ENCODE data around the gene CHP2.

CHP2 gene

DNA sequence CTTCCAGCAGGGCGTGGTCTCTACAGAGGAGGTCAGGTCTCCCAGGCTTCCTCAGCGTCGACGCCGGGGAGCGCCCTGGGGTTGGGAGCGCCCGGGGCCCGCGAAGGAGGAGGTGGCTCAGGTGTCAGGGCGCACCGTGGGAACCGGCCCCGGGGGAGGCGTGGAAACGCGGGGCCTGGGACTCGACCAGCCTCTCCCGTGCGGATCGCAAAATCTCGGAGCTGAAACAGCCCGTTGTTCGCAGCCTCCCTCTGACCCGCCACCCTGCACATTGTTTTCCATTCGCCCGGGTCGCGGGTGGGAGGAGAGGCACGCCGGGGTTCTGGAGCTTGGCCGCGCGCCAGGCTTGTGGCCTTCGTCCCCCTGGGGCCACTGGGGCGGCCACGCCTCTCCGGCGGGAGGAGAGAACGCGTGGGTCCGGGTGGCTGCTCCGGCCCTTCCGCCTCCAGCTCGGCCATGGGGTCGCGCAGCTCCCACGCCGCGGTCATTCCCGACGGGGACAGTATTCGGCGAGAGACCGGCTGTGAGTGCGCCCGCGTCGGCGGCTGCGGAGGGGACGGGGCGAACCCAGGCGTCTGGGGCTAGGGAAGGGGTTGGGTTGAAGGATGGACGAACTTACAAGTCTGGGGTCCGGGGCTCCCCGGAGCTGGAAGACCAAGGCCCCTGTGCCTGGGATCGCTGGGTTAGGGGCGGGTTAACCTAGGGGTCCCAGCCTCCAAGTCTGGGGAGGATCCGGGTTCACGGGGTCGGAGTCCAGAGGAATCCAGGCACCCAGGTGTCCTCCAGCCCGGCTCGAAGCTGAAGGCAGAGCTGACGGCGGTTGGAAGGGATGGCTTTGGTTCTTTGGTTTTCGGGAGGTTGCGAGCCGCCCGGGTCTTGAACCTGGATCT lies at the start of gene CHP2:
CHP2 (plus strand) TSS at position 433 of the 890 bp plus-strand sequence; CDS start at position 457, 24 bp downstream.
- Histone ChIP-seq H3K27ac (ENCODE audit: low read length) (no peak within 1 kb of the TSS), H2AFZ (ENCODE audit: low read depth, low read length) (no peak within 1 kb of the TSS), H3K9ac (ENCODE audit: low read depth, low read length) (no peak within 1 kb of the TSS), H3K4me3 (ENCODE audit: low read depth in 1 of 2, low read length in 2 of 2) (no peak within 1 kb of the TSS), H3K79me2 (ENCODE audit: insufficient read depth, low read length) (no peaks in the 10 kb centered on the region), H3K27me3 (ENCODE audit: insufficient read depth, low read length, poor library complexity) (no peaks in the 10 kb centered on the region), H3K36me3 (ENCODE audit: insufficient read depth, low read length) (no peaks in the 10 kb centered on the region), H4K20me1 (ENCODE audit: insufficient read depth, low read length) (no peaks in the 10 kb centered on the region), H3K4me2 (ENCODE audit: insufficient read depth, low read length) (no peak within 1 kb of the TSS), H3K4me1 (ENCODE audit: insufficient read depth, low read length) (no peaks in the 10 kb centered on the region), H3K9me3 (ENCODE audit: insufficient read depth, low read length, severe bottlenecking) (no peaks in the 10 kb centered on the region)
- no peak for TF ChIP-seq EZH2 (IDR thresholded peaks at IDR 0.05; ENCODE audit: borderline replicate concordance, low read depth, low read length, severe bottlenecking)
- TF ChIP-seq, protein P1, sequence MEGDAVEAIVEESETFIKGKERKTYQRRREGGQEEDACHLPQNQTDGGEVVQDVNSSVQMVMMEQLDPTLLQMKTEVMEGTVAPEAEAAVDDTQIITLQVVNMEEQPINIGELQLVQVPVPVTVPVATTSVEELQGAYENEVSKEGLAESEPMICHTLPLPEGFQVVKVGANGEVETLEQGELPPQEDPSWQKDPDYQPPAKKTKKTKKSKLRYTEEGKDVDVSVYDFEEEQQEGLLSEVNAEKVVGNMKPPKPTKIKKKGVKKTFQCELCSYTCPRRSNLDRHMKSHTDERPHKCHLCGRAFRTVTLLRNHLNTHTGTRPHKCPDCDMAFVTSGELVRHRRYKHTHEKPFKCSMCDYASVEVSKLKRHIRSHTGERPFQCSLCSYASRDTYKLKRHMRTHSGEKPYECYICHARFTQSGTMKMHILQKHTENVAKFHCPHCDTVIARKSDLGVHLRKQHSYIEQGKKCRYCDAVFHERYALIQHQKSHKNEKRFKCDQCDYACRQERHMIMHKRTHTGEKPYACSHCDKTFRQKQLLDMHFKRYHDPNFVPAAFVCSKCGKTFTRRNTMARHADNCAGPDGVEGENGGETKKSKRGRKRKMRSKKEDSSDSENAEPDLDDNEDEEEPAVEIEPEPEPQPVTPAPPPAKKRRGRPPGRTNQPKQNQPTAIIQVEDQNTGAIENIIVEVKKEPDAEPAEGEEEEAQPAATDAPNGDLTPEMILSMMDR (IDR thresholded peaks at IDR 0.05; ENCODE audit: borderline replicate concordance, extremely low read depth, low read length, poor library complexity, severe bottlenecking): no peak
- no peak for DNase-seq
- no peak for ATAC-seq (ENCODE audit: insufficient read depth, low read depth)

DNA sequence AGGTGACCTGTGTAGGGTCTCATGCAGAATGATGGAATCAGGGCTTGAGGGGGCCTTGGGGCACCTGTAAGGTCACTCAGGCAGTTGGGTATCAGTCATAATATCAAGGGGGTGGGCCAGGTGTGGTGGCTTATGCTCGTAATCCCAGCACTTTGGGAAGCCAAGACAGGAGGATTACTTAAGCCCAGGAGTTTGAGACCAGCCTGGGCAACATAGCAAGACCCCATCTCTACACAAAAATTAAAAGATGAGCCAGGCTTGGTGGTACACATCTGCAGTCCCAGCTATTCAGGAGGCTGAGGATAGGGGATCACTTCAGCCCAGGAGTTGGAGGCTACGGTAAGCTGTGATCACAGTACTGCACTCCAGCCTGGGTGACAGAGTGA lies 49.3 kb upstream of the CHP2 start:
- no peak for TF ChIP-seq EZH2 (IDR thresholded peaks at IDR 0.05; ENCODE audit: borderline replicate concordance, low read depth, low read length, severe bottlenecking)
- TF ChIP-seq, protein P1 (IDR thresholded peaks at IDR 0.05; ENCODE audit: borderline replicate concordance, extremely low read depth, low read length, poor library complexity, severe bottlenecking): no peak
- Histone ChIP-seq H3K27me3 (ENCODE audit: insufficient read depth, low read length, poor library complexity) (no peaks in the 10 kb centered on the region), H3K9ac (ENCODE audit: low read depth, low read length) (no peak overlapping the region), H3K4me3 (ENCODE audit: low read depth in 1 of 2, low read length in 2 of 2) (no peak overlapping the region), H3K27ac (ENCODE audit: low read length) (no peak overlapping the region), H3K9me3 (ENCODE audit: insufficient read depth, low read length, severe bottlenecking) (no peaks in the 10 kb centered on the region), H3K79me2 (ENCODE audit: insufficient read depth, low read length) (no peaks in the 10 kb centered on the region), H4K20me1 (ENCODE audit: insufficient read depth, low read length) (no peaks in the 10 kb centered on the region; the same call in 1 of the 2 replicates), H3K4me2 (ENCODE audit: insufficient read depth, low read length) (no peak overlapping the region), H2AFZ (ENCODE audit: low read depth, low read length) (no peak overlapping the region), H3K36me3 (ENCODE audit: insufficient read depth, low read length) (no peaks in the 10 kb centered on the region), H3K4me1 (ENCODE audit: insufficient read depth, low read length) (no peaks in the 10 kb centered on the region)
- ATAC-seq (ENCODE audit: insufficient read depth, low read depth): no peak
- DNase-seq: no peak

DNA sequence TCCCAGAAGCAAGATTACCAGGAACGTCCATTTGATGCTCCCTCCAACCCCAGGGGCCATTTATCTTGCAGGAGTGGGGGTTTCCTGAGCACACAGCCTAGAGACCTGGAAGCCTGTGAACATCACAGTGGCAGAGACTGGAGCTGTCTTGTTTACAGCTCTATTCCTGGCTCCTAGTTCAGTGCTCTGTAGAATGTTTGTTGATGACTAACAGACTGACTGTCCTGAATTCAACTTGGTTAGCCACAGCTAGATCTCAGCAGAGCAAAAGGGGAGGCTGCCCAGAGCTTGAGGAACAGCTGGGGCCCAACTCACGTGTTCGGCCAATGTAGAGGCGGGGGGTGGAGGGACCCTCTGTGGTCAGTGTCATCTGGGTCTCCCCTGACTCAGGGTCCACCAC lies 48.4 kb upstream of the CHP2 start:
- no peak overlapping the region for H2AFZ ChIP-seq (ENCODE audit: low read depth, low read length)
- no peaks in the 10 kb centered on the region for H3K79me2 ChIP-seq (ENCODE audit: insufficient read depth, low read length)
- no peaks in the 10 kb centered on the region for H3K9me3 ChIP-seq (ENCODE audit: insufficient read depth, low read length, severe bottlenecking)
- no peak overlapping the region for H3K27ac ChIP-seq (ENCODE audit: low read length)
- H3K4me3 ChIP-seq (ENCODE audit: low read depth in 1 of 2, low read length in 2 of 2): no peak overlapping the region
- H4K20me1 ChIP-seq (ENCODE audit: insufficient read depth, low read length): no peaks in the 10 kb centered on the region; the same call in 1 of the 2 replicates
- DNase-seq: no peak
- no peak overlapping the region for H3K9ac ChIP-seq (ENCODE audit: low read depth, low read length)
- H3K4me2 ChIP-seq (ENCODE audit: insufficient read depth, low read length): no peak overlapping the region
- TF ChIP-seq EZH2 (IDR thresholded peaks at IDR 0.05; ENCODE audit: borderline replicate concordance, low read depth, low read length, severe bottlenecking): no peak
- TF ChIP-seq, protein P1 (IDR thresholded peaks at IDR 0.05; ENCODE audit: borderline replicate concordance, extremely low read depth, low read length, poor library complexity, severe bottlenecking): no peak
- ATAC-seq (ENCODE audit: insufficient read depth, low read depth): no peak
- H3K36me3 ChIP-seq (ENCODE audit: insufficient read depth, low read length): no peaks in the 10 kb centered on the region
- no peaks in the 10 kb centered on the region for H3K4me1 ChIP-seq (ENCODE audit: insufficient read depth, low read length)
- H3K27me3 ChIP-seq (ENCODE audit: insufficient read depth, low read length, poor library complexity): no peaks in the 10 kb centered on the region

Measured in DND-41 (cell line).